ENCODE data around the gene IFNB1. TPM values are rescaled to one million over a fixed set of nuclear protein-coding genes. Genes with fewer than 3 reads are reported as not detected.

Gene IFNB1
- total and polyA plus RNA-seq, 2 donors (not counting 1 experiment from before 2014, with no cell fraction given), result 0.17 TPM; not detected in 1

GRCh38 chr9:21043841-21044240 is 33.9 kb downstream of the IFNB1 start:
- Histone ChIP-seq H2AFZ (ENCODE audit: low read length) (no peak overlapping the region), H3K36me3 (ENCODE audit: control insufficient read depth, insufficient read depth, low read length) (no peaks in the 10 kb centered on the region), H4K20me1 (ENCODE audit: control insufficient read depth, extremely low read depth, insufficient read depth, low read length) (no peaks in the 10 kb centered on the region), H3K4me1 (ENCODE audit: control insufficient read depth, extremely low read depth, insufficient read depth, low read length) (no peaks in the 10 kb centered on the region), H3K4me3 (replicated peaks in 1 of 4; ENCODE audit: control extremely low read depth in 1 of 4, insufficient read depth in 1 of 4, low read depth in 3 of 4, low read length in 4 of 4) (no peak overlapping the region), H3K4me2 (ENCODE audit: extremely low read depth, insufficient read depth, low read length) (no peak overlapping the region), H3K9ac (ENCODE audit: insufficient read depth, low read length) (no peak overlapping the region), H3K27ac (ENCODE audit: insufficient read depth, low read length) (no peak overlapping the region), H3K9me3 (ENCODE audit: control insufficient read depth, insufficient read depth, low read depth, low read length) (no peaks in the 10 kb centered on the region), H3K27me3 (ENCODE audit: control insufficient read depth, insufficient read depth, low read length) (no peaks in the 10 kb centered on the region), H3K79me2 (ENCODE audit: control insufficient read depth, insufficient read depth, low read length) (no peaks in the 10 kb centered on the region)
- TF ChIP-seq CTCF (conservative IDR thresholded peaks at IDR 0.05 in 1 of 2, IDR thresholded peaks at IDR 0.05 in 1 of 2; ENCODE audit: low read depth in 1 of 2, low read length in 2 of 2) (no peak), EZH2 (IDR thresholded peaks at IDR 0.05; ENCODE audit: low read length, missing control alignments) (no peak)
- no peak for DNase-seq (ENCODE audit: low read depth in 2 of 2)

DNA sequence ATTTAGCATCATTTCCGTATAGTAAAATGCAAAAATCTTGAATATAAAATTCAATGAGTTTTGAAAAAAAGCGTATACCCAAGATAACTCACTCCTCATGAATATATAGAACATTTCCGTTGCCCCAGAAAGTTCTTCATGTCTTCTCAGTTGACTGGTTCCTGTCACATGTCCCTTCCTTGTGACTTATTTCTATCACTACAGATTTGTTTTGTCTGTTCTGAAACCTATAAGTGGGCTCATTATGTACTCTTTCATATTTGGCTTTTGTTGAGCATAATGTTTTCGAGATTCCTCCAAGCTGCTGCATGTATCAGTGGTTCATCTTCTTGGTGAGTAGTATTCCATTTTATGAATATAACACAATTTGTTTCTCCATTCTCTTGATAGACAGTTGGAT is 35.3 kb downstream of the IFNB1 start:
- no peaks in the 10 kb centered on the region for H3K9me3 ChIP-seq (ENCODE audit: control insufficient read depth, insufficient read depth, low read depth, low read length)
- H2AFZ ChIP-seq (ENCODE audit: low read length), result no peak overlapping the region
- H3K4me3 ChIP-seq (replicated peaks in 1 of 4; ENCODE audit: control extremely low read depth in 1 of 4, insufficient read depth in 1 of 4, low read depth in 3 of 4, low read length in 4 of 4), result no peak overlapping the region
- H3K4me1 ChIP-seq (ENCODE audit: control insufficient read depth, extremely low read depth, insufficient read depth, low read length), result no peaks in the 10 kb centered on the region
- no peaks in the 10 kb centered on the region for H3K36me3 ChIP-seq (ENCODE audit: control insufficient read depth, insufficient read depth, low read length)
- no peaks in the 10 kb centered on the region for H3K27me3 ChIP-seq (ENCODE audit: control insufficient read depth, insufficient read depth, low read length)
- H4K20me1 ChIP-seq (ENCODE audit: control insufficient read depth, extremely low read depth, insufficient read depth, low read length), result no peaks in the 10 kb centered on the region
- H3K4me2 ChIP-seq (ENCODE audit: extremely low read depth, insufficient read depth, low read length), result no peak overlapping the region
- H3K9ac ChIP-seq (ENCODE audit: insufficient read depth, low read length), result no peak overlapping the region
- TF ChIP-seq EZH2 (IDR thresholded peaks at IDR 0.05; ENCODE audit: low read length, missing control alignments) (no peak), CTCF (conservative IDR thresholded peaks at IDR 0.05 in 1 of 2, IDR thresholded peaks at IDR 0.05 in 1 of 2; ENCODE audit: low read depth in 1 of 2, low read length in 2 of 2) (no peak)
- H3K27ac ChIP-seq (ENCODE audit: insufficient read depth, low read length), result no peak overlapping the region
- H3K79me2 ChIP-seq (ENCODE audit: control insufficient read depth, insufficient read depth, low read length), result no peaks in the 10 kb centered on the region
- no peak for DNase-seq (ENCODE audit: low read depth in 2 of 2)

DNA sequence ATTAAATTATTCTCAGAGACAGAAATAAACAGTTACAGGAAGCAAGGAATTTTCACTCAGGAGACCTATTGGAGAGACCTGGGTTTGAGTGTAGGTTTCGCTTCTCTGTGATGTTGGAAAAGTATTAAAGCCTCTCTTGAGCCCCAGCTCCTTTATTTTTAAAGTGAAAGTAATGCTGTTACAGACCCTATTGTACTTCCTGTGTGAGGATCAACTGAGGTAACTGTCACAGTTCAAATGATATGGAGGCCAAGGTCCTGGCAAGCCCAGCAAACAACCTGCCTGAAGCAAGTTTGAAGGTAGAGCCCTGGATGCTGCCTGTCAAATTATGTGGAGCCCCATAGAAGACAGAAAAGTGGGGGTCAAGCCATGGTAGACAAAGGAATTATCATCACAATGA is 38.4 kb downstream of the IFNB1 start:
- H4K20me1 ChIP-seq (ENCODE audit: control insufficient read depth, extremely low read depth, insufficient read depth, low read length), result no peaks in the 10 kb centered on the region
- no peaks in the 10 kb centered on the region for H3K27me3 ChIP-seq (ENCODE audit: control insufficient read depth, insufficient read depth, low read length)
- no peaks in the 10 kb centered on the region for H3K79me2 ChIP-seq (ENCODE audit: control insufficient read depth, insufficient read depth, low read length)
- no peak overlapping the region for H2AFZ ChIP-seq (ENCODE audit: low read length)
- no peak overlapping the region for H3K4me2 ChIP-seq (ENCODE audit: extremely low read depth, insufficient read depth, low read length)
- no peak overlapping the region for H3K9ac ChIP-seq (ENCODE audit: insufficient read depth, low read length)
- H3K9me3 ChIP-seq (ENCODE audit: control insufficient read depth, insufficient read depth, low read depth, low read length), result no peaks in the 10 kb centered on the region
- H3K4me3 ChIP-seq (replicated peaks in 1 of 4; ENCODE audit: control extremely low read depth in 1 of 4, insufficient read depth in 1 of 4, low read depth in 3 of 4, low read length in 4 of 4), result no peak overlapping the region
- no peaks in the 10 kb centered on the region for H3K36me3 ChIP-seq (ENCODE audit: control insufficient read depth, insufficient read depth, low read length)
- TF ChIP-seq CTCF (conservative IDR thresholded peaks at IDR 0.05 in 1 of 2, IDR thresholded peaks at IDR 0.05 in 1 of 2; ENCODE audit: low read depth in 1 of 2, low read length in 2 of 2), result no peak
- no peak for TF ChIP-seq EZH2 (IDR thresholded peaks at IDR 0.05; ENCODE audit: low read length, missing control alignments)
- H3K27ac ChIP-seq (ENCODE audit: insufficient read depth, low read length), result no peak overlapping the region
- no peak for DNase-seq (ENCODE audit: low read depth in 2 of 2)
- no peaks in the 10 kb centered on the region for H3K4me1 ChIP-seq (ENCODE audit: control insufficient read depth, extremely low read depth, insufficient read depth, low read length)

Data from fibroblast of lung (primary cell).